WTC11 (cell line): Measurements from ENCODE around the gene PRPSAP2. TPM values are rescaled to one million over a fixed set of nuclear protein-coding genes. Genes with fewer than 3 reads are reported as not detected.
A peak's percentile ranks its signal among the peaks of the same experiment; 100 is the strongest.

Experiments
- ATAC-seq: fragments of 200-7000 bp; cut with Tn5 transposase; 2 replicates; pipeline ENCODE4 v1.10.0; 2021; ENCODE audit warnings: mild to moderate bottlenecking, moderate library complexity
- Bru-seq: library from RNA; stranded (reverse); fragments of 400-500 nt; gene quantifications from one replicate; lab custom pipeline; 2021; lab: Mats Ljungman, UMichigan
- CTCF ChIA-PET: fragments of 300-600 bp; sonication (Branson Sonifier 250); formaldehyde crosslinking; loops from one replicate; lab custom pipeline; 2021; ENCODE audit warnings: antibody characterized with exemption; lab: Charles Lee
- POLR2A ChIA-PET: fragments of 350-600 bp; sonication (Branson Sonifier 250); formaldehyde crosslinking; loops from one replicate; lab custom pipeline; 2021; ENCODE audit warnings: antibody characterized with exemption; lab: Charles Lee
- DNase-seq: peaks from one replicate; pipeline ENCODE4 v3.0.0; 2021; ENCODE audit warnings: low spot score
- H3K27ac Mint-ChIP-seq: 2 replicates; pipeline ENCODE4 v1.8.0; 2021; ENCODE audit warnings: mixed read lengths
- H3K27me3 Mint-ChIP-seq: 2 replicates; pipeline ENCODE4 v1.8.0; 2021; ENCODE audit warnings: low read depth, mild to moderate bottlenecking, moderate library complexity, mixed read lengths
- H3K36me3 Mint-ChIP-seq: 2 replicates; pipeline ENCODE4 v1.8.0; 2021; ENCODE audit warnings: mixed read lengths
- H3K4me1 Mint-ChIP-seq: 2 replicates; pipeline ENCODE4 v1.8.0; 2022; ENCODE audit warnings: mixed read lengths
- H3K4me3 Mint-ChIP-seq: 2 replicates; pipeline ENCODE4 v1.8.0; 2021; ENCODE audit warnings: mild to moderate bottlenecking, moderate library complexity, mixed read lengths
- H3K9me3 Mint-ChIP-seq: 2 replicates; pipeline ENCODE4 v1.8.0; 2021; ENCODE audit warnings: mixed read lengths
- CREB1 ChIP-seq: sonication (generic); formaldehyde crosslinking; IDR thresholded peaks from 2 replicates; pipeline ENCODE4 v1.8.0; 2023; ENCODE audit warnings: mild to moderate bottlenecking, missing genetic modification reagents
- CREM ChIP-seq: sonication (generic); formaldehyde crosslinking; IDR thresholded peaks from 2 replicates; pipeline ENCODE4 v1.8.1; 2022; ENCODE audit warnings: mild to moderate bottlenecking, missing genetic modification reagents, moderate library complexity
- EMX1 ChIP-seq: fragments of 250-450 bp; sonication (Bioruptor Pico); IDR thresholded peaks from 2 replicates; pipeline ENCODE4 v1.8.0; 2021; ENCODE audit warnings: mild to moderate bottlenecking
- HMGA2 ChIP-seq: fragments of 250-450 bp; sonication (Bioruptor Pico); IDR thresholded peaks from 2 replicates; pipeline ENCODE4 v1.4.0; 2021; ENCODE audit warnings: mild to moderate bottlenecking, moderate library complexity
- IRF2 ChIP-seq: sonication (generic); formaldehyde crosslinking; IDR thresholded peaks from 2 replicates; pipeline ENCODE4 v1.8.0; 2022; ENCODE audit warnings: low read depth, missing genetic modification reagents, borderline replicate concordance
- JUN ChIP-seq: sonication (generic); formaldehyde crosslinking; IDR thresholded peaks from 2 replicates; pipeline ENCODE4 v1.8.0; 2023; ENCODE audit warnings: mild to moderate bottlenecking, missing genetic modification reagents
- NFYB ChIP-seq: sonication (generic); formaldehyde crosslinking; conservative IDR thresholded peaks from 2 replicates; pipeline ENCODE4 v1.8.0; 2022; ENCODE audit warnings: low read depth, missing genetic modification reagents
- RORB ChIP-seq: fragments of 250-450 bp; sonication (Bioruptor Pico); IDR thresholded peaks from 2 replicates; pipeline ENCODE4 v1.9.0; 2021; ENCODE audit warnings: mild to moderate bottlenecking
- SMAD4 ChIP-seq: sonication (generic); formaldehyde crosslinking; IDR thresholded peaks from 2 replicates; pipeline ENCODE4 v1.8.0; 2022; ENCODE audit warnings: mild to moderate bottlenecking, missing genetic modification reagents
- SOX15 ChIP-seq: fragments of 250-450 bp; sonication (Bioruptor Pico); IDR thresholded peaks from 2 replicates; pipeline ENCODE4 v1.9.0; 2021; ENCODE audit warnings: mild to moderate bottlenecking
- SP1 ChIP-seq: sonication (generic); formaldehyde crosslinking; conservative IDR thresholded peaks from 2 replicates; pipeline ENCODE4 v1.8.1; 2022; ENCODE audit warnings: missing genetic modification reagents
- TEAD4 ChIP-seq: sonication (generic); formaldehyde crosslinking; IDR thresholded peaks from 2 replicates; pipeline ENCODE4 v1.8.0; 2022; ENCODE audit warnings: mild to moderate bottlenecking, missing genetic modification reagents
- ZNF121 ChIP-seq: sonication (generic); formaldehyde crosslinking; IDR thresholded peaks from 2 replicates; pipeline ENCODE4 v1.8.0; 2023; ENCODE audit warnings: missing genetic modification reagents
- ZNF416 ChIP-seq: fragments of 250-450 bp; sonication (Bioruptor Pico); IDR thresholded peaks from 2 replicates; pipeline ENCODE4 v1.9.0; 2021; ENCODE audit warnings: mild to moderate bottlenecking, inconsistent platforms
- ZNF423 ChIP-seq: fragments of 250-450 bp; sonication (Bioruptor Pico); IDR thresholded peaks from 2 replicates; pipeline ENCODE4 v2.1.2; 2022; ENCODE audit warnings: mild to moderate bottlenecking, moderate library complexity
- long read RNA-seq, 3 experiments: library from RNA in 1 of 3; library from capped mRNA in 1 of 3; library from polyadenylated mRNA in 1 of 3; unstranded in 2 of 3; stranded (forward) in 1 of 3; transcript quantifications; one replicate each; pipeline ENCODE4 v2.0.0, GENCODE V29; 2021
- total RNA-seq: library from RNA; stranded (reverse); gene quantifications from 3 replicates; pipeline ENCODE4 v1.2.3, GENCODE V29; 2021
- TF ChIP-seq, protein P1 (sequence below): sonication (generic); formaldehyde crosslinking; IDR thresholded peaks from 2 replicates; pipeline ENCODE4 v1.8.1; 2022; ENCODE audit warnings: missing genetic modification reagents, borderline replicate concordance
- TF ChIP-seq, protein P2 (sequence below): sonication (generic); formaldehyde crosslinking; IDR thresholded peaks from 2 replicates; pipeline ENCODE4 v1.8.1; 2023; ENCODE audit warnings: mild to moderate bottlenecking, missing genetic modification reagents, borderline replicate concordance
- TF ChIP-seq, protein P3 (sequence below): sonication (generic); formaldehyde crosslinking; IDR thresholded peaks from 2 replicates; pipeline ENCODE4 v1.8.0; 2023; ENCODE audit warnings: missing genetic modification reagents, mild to moderate bottlenecking, borderline replicate concordance
- TF ChIP-seq, protein P4 (sequence below): sonication (generic); formaldehyde crosslinking; conservative IDR thresholded peaks from 2 replicates; pipeline ENCODE4 v1.8.1; 2022; ENCODE audit warnings: mild to moderate bottlenecking, missing genetic modification reagents
- TF ChIP-seq, protein P5 (sequence below): sonication (generic); formaldehyde crosslinking; IDR thresholded peaks from 2 replicates; pipeline ENCODE4 v1.8.1; 2023; ENCODE audit warnings: mild to moderate bottlenecking, missing genetic modification reagents
- TF ChIP-seq, protein P6 (sequence below): fragments of 250-450 bp; sonication (Bioruptor Pico); IDR thresholded peaks from 2 replicates; pipeline ENCODE4 v1.8.0; 2021; ENCODE audit warnings: mild to moderate bottlenecking
- TF ChIP-seq, protein P7 (sequence below): sonication (generic); formaldehyde crosslinking; IDR thresholded peaks from 2 replicates; pipeline ENCODE4 v1.8.0; 2022; ENCODE audit warnings: mild to moderate bottlenecking, missing genetic modification reagents

PRPSAP2 gene, protein sequence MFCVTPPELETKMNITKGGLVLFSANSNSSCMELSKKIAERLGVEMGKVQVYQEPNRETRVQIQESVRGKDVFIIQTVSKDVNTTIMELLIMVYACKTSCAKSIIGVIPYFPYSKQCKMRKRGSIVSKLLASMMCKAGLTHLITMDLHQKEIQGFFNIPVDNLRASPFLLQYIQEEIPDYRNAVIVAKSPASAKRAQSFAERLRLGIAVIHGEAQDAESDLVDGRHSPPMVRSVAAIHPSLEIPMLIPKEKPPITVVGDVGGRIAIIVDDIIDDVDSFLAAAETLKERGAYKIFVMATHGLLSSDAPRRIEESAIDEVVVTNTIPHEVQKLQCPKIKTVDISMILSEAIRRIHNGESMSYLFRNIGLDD
- total RNA-seq = 47.0 to 51.4 TPM (median 50.9 TPM) in 3 replicates
- Bru-seq, nascent RNA = percentile 74 among the genes with signal in this experiment
- long read RNA-seq, experiment 1, transcript PRPSAP2-201 (12 exons, 1,910 nt) = major isoform, 68 of 153 reads
- long read RNA-seq, experiment 1, partial matches to known transcripts = 12 of 153 reads
- long read RNA-seq, experiment 1, other reads (novel, unspliced or antisense) = 71 of 153 reads
- long read RNA-seq, experiment 2, transcript PRPSAP2-201 (12 exons, 1,910 nt) = major isoform, 14 of 48 reads
- long read RNA-seq, experiment 2, partial matches to known transcripts = 8 of 48 reads
- long read RNA-seq, experiment 2, other reads (novel, unspliced or antisense) = 24 of 48 reads
- long read RNA-seq, experiment 3, transcript PRPSAP2-201 (12 exons, 1,910 nt) = major isoform, 60 of 166 reads
- long read RNA-seq, experiment 3, partial matches to known transcripts = 39 of 166 reads
- long read RNA-seq, experiment 3, other reads (novel, unspliced or antisense) = 64 of 166 reads

DNA sequence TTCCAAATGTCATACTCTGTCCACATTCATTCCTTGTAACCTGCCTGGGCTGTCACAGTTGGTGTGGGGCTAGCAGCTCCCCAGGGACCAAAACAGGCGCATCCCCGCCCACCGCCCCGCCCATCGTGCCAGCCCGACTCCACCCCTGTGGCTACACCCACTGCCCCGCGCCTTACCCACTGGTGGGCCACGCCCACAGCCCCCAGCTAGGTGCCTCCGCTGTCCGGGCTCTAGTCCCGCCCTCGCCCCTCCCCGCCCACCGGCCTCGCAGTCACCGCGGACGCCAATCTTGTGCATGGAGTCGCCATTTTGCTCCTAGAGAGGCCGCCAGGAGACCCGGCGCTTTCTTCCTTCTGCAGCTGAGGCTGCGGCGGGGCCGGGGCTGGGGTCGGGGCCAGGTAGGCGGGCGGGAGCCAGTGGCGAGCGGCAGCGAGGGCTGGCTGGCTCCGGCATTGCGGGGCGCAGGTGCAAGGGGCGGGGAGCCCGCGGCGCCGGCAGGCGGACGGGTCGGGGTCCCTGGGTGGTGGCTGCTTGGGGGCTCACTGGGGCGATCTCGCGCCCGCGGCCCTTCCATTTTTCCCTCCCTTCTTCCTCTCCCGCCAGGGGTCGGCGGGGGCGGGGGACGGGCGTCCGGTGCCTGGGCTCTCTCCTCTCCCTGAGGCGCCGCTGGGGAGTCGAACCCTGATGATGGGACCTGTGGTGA is at the start of gene PRPSAP2:
Gene PRPSAP2 (plus strand): TSS at position 268 of the 703 bp plus-strand sequence. CDS start 7,703 bp downstream, outside the sequence.
- H3K36me3 Mint-ChIP-seq = no peaks in the 10 kb centered on the region
- no peaks in the 10 kb centered on the region for H3K9me3 Mint-ChIP-seq
- POLR2A ChIA-PET = interaction anchor here (0.5 to 1.1 kb wide), 4 partner anchors 9 to 146 kb away, joined by 3 read pairs; no protein-coding TSS in a partner anchor
- H3K27me3 Mint-ChIP-seq = no peaks in the 10 kb centered on the region
- peak; percentile 95 for DNase-seq
- peaks cover 40% of the 10 kb centered on the region for H3K4me1 Mint-ChIP-seq
- peak within 1 kb of the TSS; percentile 92 for H3K4me3 Mint-ChIP-seq
- H3K27ac Mint-ChIP-seq = peak within 1 kb of the TSS; percentile 79
- peak; percentile 77 for ATAC-seq
- CTCF ChIA-PET = interaction anchor here (0.6 to 1.7 kb wide), 3 partner anchors 25 to 232 kb away, joined by 4 to 6 read pairs (median 5); no protein-coding TSS in a partner anchor
- TF ChIP-seq JUN (CRISPR knock-in tag) (0 out of 2 replicates have a peak, but pooled peaks have one; percentile 60), HMGA2 (CRISPR knock-in tag) (no peak), ZNF416 (CRISPR knock-in tag) (no peak), ZNF121 (no peak), CREM (CRISPR knock-in tag) (no peak), NFYB (CRISPR knock-in tag) (no peak), EMX1 (CRISPR knock-in tag) (no peak), SP1 (CRISPR knock-in tag) (peak; percentile 31; the same call in 1 of the 2 replicates), CREB1 (no peak), SOX15 (CRISPR knock-in tag) (no peak), IRF2 (CRISPR knock-in tag) (no peak), ZNF423 (CRISPR knock-in tag) (no peak), TEAD4 (no peak), RORB (CRISPR knock-in tag) (no peak), SMAD4 (CRISPR knock-in tag) (no peak)
- TF ChIP-seq, protein P1, sequence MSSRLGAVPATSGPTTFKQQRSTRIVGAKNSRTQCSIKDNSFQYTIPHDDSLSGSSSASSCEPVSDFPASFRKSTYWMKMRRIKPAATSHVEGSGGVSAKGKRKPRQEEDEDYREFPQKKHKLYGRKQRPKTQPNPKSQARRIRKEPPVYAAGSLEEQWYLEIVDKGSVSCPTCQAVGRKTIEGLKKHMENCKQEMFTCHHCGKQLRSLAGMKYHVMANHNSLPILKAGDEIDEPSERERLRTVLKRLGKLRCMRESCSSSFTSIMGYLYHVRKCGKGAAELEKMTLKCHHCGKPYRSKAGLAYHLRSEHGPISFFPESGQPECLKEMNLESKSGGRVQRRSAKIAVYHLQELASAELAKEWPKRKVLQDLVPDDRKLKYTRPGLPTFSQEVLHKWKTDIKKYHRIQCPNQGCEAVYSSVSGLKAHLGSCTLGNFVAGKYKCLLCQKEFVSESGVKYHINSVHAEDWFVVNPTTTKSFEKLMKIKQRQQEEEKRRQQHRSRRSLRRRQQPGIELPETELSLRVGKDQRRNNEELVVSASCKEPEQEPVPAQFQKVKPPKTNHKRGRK (CRISPR knock-in tag) = no peak
- TF ChIP-seq, protein P2, sequence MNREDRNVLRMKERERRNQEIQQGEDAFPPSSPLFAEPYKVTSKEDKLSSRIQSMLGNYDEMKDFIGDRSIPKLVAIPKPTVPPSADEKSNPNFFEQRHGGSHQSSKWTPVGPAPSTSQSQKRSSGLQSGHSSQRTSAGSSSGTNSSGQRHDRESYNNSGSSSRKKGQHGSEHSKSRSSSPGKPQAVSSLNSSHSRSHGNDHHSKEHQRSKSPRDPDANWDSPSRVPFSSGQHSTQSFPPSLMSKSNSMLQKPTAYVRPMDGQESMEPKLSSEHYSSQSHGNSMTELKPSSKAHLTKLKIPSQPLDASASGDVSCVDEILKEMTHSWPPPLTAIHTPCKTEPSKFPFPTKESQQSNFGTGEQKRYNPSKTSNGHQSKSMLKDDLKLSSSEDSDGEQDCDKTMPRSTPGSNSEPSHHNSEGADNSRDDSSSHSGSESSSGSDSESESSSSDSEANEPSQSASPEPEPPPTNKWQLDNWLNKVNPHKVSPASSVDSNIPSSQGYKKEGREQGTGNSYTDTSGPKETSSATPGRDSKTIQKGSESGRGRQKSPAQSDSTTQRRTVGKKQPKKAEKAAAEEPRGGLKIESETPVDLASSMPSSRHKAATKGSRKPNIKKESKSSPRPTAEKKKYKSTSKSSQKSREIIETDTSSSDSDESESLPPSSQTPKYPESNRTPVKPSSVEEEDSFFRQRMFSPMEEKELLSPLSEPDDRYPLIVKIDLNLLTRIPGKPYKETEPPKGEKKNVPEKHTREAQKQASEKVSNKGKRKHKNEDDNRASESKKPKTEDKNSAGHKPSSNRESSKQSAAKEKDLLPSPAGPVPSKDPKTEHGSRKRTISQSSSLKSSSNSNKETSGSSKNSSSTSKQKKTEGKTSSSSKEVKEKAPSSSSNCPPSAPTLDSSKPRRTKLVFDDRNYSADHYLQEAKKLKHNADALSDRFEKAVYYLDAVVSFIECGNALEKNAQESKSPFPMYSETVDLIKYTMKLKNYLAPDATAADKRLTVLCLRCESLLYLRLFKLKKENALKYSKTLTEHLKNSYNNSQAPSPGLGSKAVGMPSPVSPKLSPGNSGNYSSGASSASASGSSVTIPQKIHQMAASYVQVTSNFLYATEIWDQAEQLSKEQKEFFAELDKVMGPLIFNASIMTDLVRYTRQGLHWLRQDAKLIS (CRISPR knock-in tag) = no peak
- TF ChIP-seq, protein P3, sequence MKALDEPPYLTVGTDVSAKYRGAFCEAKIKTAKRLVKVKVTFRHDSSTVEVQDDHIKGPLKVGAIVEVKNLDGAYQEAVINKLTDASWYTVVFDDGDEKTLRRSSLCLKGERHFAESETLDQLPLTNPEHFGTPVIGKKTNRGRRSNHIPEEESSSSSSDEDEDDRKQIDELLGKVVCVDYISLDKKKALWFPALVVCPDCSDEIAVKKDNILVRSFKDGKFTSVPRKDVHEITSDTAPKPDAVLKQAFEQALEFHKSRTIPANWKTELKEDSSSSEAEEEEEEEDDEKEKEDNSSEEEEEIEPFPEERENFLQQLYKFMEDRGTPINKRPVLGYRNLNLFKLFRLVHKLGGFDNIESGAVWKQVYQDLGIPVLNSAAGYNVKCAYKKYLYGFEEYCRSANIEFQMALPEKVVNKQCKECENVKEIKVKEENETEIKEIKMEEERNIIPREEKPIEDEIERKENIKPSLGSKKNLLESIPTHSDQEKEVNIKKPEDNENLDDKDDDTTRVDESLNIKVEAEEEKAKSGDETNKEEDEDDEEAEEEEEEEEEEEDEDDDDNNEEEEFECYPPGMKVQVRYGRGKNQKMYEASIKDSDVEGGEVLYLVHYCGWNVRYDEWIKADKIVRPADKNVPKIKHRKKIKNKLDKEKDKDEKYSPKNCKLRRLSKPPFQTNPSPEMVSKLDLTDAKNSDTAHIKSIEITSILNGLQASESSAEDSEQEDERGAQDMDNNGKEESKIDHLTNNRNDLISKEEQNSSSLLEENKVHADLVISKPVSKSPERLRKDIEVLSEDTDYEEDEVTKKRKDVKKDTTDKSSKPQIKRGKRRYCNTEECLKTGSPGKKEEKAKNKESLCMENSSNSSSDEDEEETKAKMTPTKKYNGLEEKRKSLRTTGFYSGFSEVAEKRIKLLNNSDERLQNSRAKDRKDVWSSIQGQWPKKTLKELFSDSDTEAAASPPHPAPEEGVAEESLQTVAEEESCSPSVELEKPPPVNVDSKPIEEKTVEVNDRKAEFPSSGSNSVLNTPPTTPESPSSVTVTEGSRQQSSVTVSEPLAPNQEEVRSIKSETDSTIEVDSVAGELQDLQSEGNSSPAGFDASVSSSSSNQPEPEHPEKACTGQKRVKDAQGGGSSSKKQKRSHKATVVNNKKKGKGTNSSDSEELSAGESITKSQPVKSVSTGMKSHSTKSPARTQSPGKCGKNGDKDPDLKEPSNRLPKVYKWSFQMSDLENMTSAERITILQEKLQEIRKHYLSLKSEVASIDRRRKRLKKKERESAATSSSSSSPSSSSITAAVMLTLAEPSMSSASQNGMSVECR (CRISPR knock-in tag) = no peak
- TF ChIP-seq, protein P4, sequence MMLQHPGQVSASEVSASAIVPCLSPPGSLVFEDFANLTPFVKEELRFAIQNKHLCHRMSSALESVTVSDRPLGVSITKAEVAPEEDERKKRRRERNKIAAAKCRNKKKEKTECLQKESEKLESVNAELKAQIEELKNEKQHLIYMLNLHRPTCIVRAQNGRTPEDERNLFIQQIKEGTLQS (CRISPR knock-in tag) = no peak
- TF ChIP-seq, protein P5, sequence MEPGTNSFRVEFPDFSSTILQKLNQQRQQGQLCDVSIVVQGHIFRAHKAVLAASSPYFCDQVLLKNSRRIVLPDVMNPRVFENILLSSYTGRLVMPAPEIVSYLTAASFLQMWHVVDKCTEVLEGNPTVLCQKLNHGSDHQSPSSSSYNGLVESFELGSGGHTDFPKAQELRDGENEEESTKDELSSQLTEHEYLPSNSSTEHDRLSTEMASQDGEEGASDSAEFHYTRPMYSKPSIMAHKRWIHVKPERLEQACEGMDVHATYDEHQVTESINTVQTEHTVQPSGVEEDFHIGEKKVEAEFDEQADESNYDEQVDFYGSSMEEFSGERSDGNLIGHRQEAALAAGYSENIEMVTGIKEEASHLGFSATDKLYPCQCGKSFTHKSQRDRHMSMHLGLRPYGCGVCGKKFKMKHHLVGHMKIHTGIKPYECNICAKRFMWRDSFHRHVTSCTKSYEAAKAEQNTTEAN (CRISPR knock-in tag) = no peak
- TF ChIP-seq, protein P6, sequence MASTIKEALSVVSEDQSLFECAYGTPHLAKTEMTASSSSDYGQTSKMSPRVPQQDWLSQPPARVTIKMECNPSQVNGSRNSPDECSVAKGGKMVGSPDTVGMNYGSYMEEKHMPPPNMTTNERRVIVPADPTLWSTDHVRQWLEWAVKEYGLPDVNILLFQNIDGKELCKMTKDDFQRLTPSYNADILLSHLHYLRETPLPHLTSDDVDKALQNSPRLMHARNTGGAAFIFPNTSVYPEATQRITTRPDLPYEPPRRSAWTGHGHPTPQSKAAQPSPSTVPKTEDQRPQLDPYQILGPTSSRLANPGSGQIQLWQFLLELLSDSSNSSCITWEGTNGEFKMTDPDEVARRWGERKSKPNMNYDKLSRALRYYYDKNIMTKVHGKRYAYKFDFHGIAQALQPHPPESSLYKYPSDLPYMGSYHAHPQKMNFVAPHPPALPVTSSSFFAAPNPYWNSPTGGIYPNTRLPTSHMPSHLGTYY (CRISPR knock-in tag) = no peak
- TF ChIP-seq, protein P7, sequence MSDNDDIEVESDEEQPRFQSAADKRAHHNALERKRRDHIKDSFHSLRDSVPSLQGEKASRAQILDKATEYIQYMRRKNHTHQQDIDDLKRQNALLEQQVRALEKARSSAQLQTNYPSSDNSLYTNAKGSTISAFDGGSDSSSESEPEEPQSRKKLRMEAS (CRISPR knock-in tag) = no peak
